K562 (cell line): ENCODE data around the gene MAGI2. TPM values are rescaled to one million over a fixed set of nuclear protein-coding genes. Genes with fewer than 3 reads are reported as not detected.

Experiments used
- ATAC-seq: fragments of 200-7000 bp; cut with Tn5 transposase; 3 replicates; pipeline ENCODE4 v1.9.1; 2020; ENCODE audit warnings: moderate library complexity
- BruUV-seq: library from RNA; stranded (reverse); fragments of 400-500 nt; replicated peaks from 2 replicates; lab custom pipeline; 2021; lab: Mats Ljungman, UMichigan
- CTCF ChIA-PET: fragments of 300-600 bp; formaldehyde crosslinking; extraction: SDS; loops from one replicate; lab custom pipeline; 2021; ENCODE audit warnings: low intra/inter-chr PET ratio; lab: Yijun Ruan, JAX
- POLR2A ChIA-PET: fragments of 300-600, 350-650 bp; sonication (Branson Sonifier 250); formaldehyde crosslinking; extraction: SDS; loops from one replicate; lab custom pipeline; 2021; ENCODE audit warnings: antibody characterized with exemption, inconsistent platforms; lab: Yijun Ruan, JAX
- DNase-seq, 4 experiments: peaks; one replicate each; pipeline versions ENCODE4 v3.0.0 to v3.0.0-alpha.2; 2011 to 2018; ENCODE audit warnings: low spot score in 3 of 4, mixed read lengths in 3 of 4; ENCODE audit errors: extremely low read depth in 1 of 4
- FAIRE-seq: peaks from 2 replicates; lab custom pipeline; 2011; peaks lifted over from hg19 to GRCh38; lab: Jason Lieb, UNC
- H2AFZ ChIP-seq: 2 replicates; pipeline ENCODE4 v1.6.0; 2011; ENCODE audit warnings: low read depth, low read length, control low read depth, inconsistent platforms
- H3K27ac ChIP-seq: fragments of 200-600 bp; 3 replicates; pipeline ENCODE4 v1.8.0; 2011; ENCODE audit warnings: low read depth, mild to moderate bottlenecking, control low read depth, inconsistent platforms, low read length, moderate library complexity, mixed read lengths; ENCODE audit errors: extremely low read depth
- H3K27me3 ChIP-seq, 2 experiments: fragments of 300-600 bp in 1 of 2; 2 replicates in 1 of 2; 3 replicates in 1 of 2; pipeline versions ENCODE4 v1.6.0 to v1.8.0; 2011; ENCODE audit warnings: inconsistent platforms in 2 of 2, low read length in 2 of 2, mild to moderate bottlenecking in 1 of 2, mixed read lengths in 1 of 2, moderate library complexity in 1 of 2; ENCODE audit not compliant: control insufficient read depth in 2 of 2, insufficient read depth in 2 of 2
- H3K36me3 ChIP-seq: fragments of 300-600 bp; 3 replicates; pipeline ENCODE4 v1.8.0; 2011; ENCODE audit warnings: mild to moderate bottlenecking, low read length, inconsistent platforms; ENCODE audit not compliant: control insufficient read depth, insufficient read depth
- H3K4me1 ChIP-seq, 2 experiments: fragments of 200-600 bp in 1 of 2; replicated peaks in 1 of 2; 2 replicates in 1 of 2; 3 replicates in 1 of 2; pipeline versions ENCODE4 v1.5.1 to v1.8.0; 2011; ENCODE audit warnings: inconsistent platforms in 2 of 2, low read length in 2 of 2, mild to moderate bottlenecking in 1 of 2, mixed read lengths in 1 of 2, moderate library complexity in 1 of 2; ENCODE audit not compliant: control insufficient read depth in 2 of 2, insufficient read depth in 2 of 2
- H3K4me2 ChIP-seq: 2 replicates; pipeline ENCODE4 v1.6.1; 2011; ENCODE audit warnings: low read length, control low read depth, inconsistent platforms, mixed read lengths; ENCODE audit not compliant: insufficient read depth
- H3K4me3 ChIP-seq: fragments of 200-600 bp; sonication (generic), shearing (Covaris generic); 2 replicates; pipeline ENCODE4 v1.5.1; 2016; ENCODE audit warnings: control low read depth, inconsistent platforms
- H3K79me2 ChIP-seq: fragments of 200-600 bp; 3 replicates; pipeline ENCODE4 v1.8.0; 2011; ENCODE audit warnings: low read length, inconsistent platforms; ENCODE audit not compliant: control insufficient read depth, insufficient read depth
- H3K9ac ChIP-seq, 2 experiments: 2 replicates each; pipeline versions ENCODE4 v1.6.0 to v1.6.1; 2011; ENCODE audit warnings: low read depth in 2 of 2, low read length in 2 of 2, control low read depth in 1 of 2, inconsistent platforms in 1 of 2, mild to moderate bottlenecking in 1 of 2, mixed read lengths in 1 of 2; ENCODE audit not compliant: insufficient read depth in 1 of 2
- H3K9me1 ChIP-seq: one replicate; pipeline ENCODE4 v1.6.0; 2011; ENCODE audit warnings: inconsistent platforms, mild to moderate bottlenecking, low read length, moderate library complexity; ENCODE audit not compliant: control insufficient read depth, insufficient read depth
- H3K9me3 ChIP-seq: replicated peaks from 2 replicates; pipeline ENCODE4 v1.5.1; 2011; ENCODE audit warnings: low read depth, low read length, inconsistent platforms; ENCODE audit not compliant: control insufficient read depth, insufficient read depth
- H4K20me1 ChIP-seq: replicated peaks from 2 replicates; pipeline ENCODE4 v1.6.1; 2011; ENCODE audit warnings: low read length, inconsistent platforms, mixed read lengths; ENCODE audit not compliant: control insufficient read depth, insufficient read depth
- CBFA2T2 ChIP-seq: fragments of 450-650 bp; conservative IDR thresholded peaks from 2 replicates; pipeline ENCODE4 v1.6.1; 2017; ENCODE audit warnings: mild to moderate bottlenecking
- CBFB ChIP-seq: sonication (generic); formaldehyde crosslinking; IDR thresholded peaks from 2 replicates; pipeline ENCODE4 v1.4.0; 2020; ENCODE audit warnings: mild to moderate bottlenecking, missing genetic modification reagents
- CREB1 ChIP-seq, 2 experiments: sonication (generic) in 1 of 2; formaldehyde crosslinking in 1 of 2; IDR thresholded peaks; 2 replicates each; pipeline versions ENCODE4 v1.6.1 to v1.8.0; 2012 to 2022; ENCODE audit warnings: inconsistent platforms in 1 of 2, mild to moderate bottlenecking in 1 of 2, missing genetic modification reagents in 1 of 2, moderate library complexity in 1 of 2
- FOXA1 ChIP-seq: fragments of 450-650 bp; IDR thresholded peaks from 2 replicates; pipeline ENCODE4 v1.6.1; 2016; ENCODE audit warnings: mild to moderate bottlenecking, borderline replicate concordance
- FOXP1 ChIP-seq: sonication (generic); formaldehyde crosslinking; IDR thresholded peaks from 2 replicates; pipeline ENCODE4 v1.8.0; 2022; ENCODE audit warnings: mild to moderate bottlenecking, missing genetic modification reagents
- GTF3C2 ChIP-seq: IDR thresholded peaks from 3 replicates; pipeline ENCODE4 v1.6.1; 2011; ENCODE audit warnings: borderline replicate concordance, mild to moderate bottlenecking, moderate library complexity; ENCODE audit not compliant: insufficient read length; ENCODE audit errors: extremely low read depth
- HDAC2 ChIP-seq: fragments of 450-650 bp; IDR thresholded peaks from 2 replicates; pipeline ENCODE4 v1.6.1; 2016; ENCODE audit warnings: mild to moderate bottlenecking
- HDAC6 ChIP-seq: IDR thresholded peaks from 2 replicates; pipeline ENCODE4 v1.6.1; 2012; ENCODE audit warnings: low read depth, mild to moderate bottlenecking, control low read depth, inconsistent platforms, low read length, moderate library complexity
- MAFG ChIP-seq: fragments of 450-650 bp; conservative IDR thresholded peaks from 2 replicates; pipeline ENCODE4 v1.6.1; 2016; ENCODE audit warnings: missing genetic modification characterization, missing compliant biosample characterization
- NEUROD1 ChIP-seq: fragments of 150-350 bp; IDR thresholded peaks from 2 replicates; pipeline ENCODE4 v1.6.1; 2014; ENCODE audit warnings: borderline replicate concordance, low read length, low read depth; ENCODE audit not compliant: partially characterized antibody
- NR2C1 ChIP-seq, 2 experiments: fragments of 450-650 bp; IDR thresholded peaks; 2 replicates each; pipeline ENCODE4 v1.6.1; 2017; ENCODE audit warnings: mild to moderate bottlenecking in 2 of 2, antibody characterized with exemption in 1 of 2, inconsistent platforms in 1 of 2, missing compliant biosample characterization in 1 of 2, missing genetic modification characterization in 1 of 2
- NR3C1 ChIP-seq: sonication (generic); formaldehyde crosslinking; IDR thresholded peaks from 2 replicates; pipeline ENCODE4 v1.8.1; 2022; ENCODE audit warnings: missing genetic modification reagents
- PHF21A ChIP-seq: fragments of 450-650 bp; IDR thresholded peaks from 2 replicates; pipeline ENCODE4 v1.6.1; 2017; ENCODE audit warnings: low read depth, borderline replicate concordance
- TAF9B ChIP-seq: fragments of 450-650 bp; IDR thresholded peaks from 2 replicates; pipeline ENCODE4 v1.6.1; 2018; ENCODE audit warnings: mild to moderate bottlenecking; ENCODE audit not compliant: partially characterized antibody
- ZBTB33 ChIP-seq: sonication (generic); formaldehyde crosslinking; IDR thresholded peaks from 2 replicates; pipeline ENCODE4 v1.8.1; 2023; ENCODE audit warnings: mild to moderate bottlenecking, missing genetic modification reagents
- WGBS: fragments of 100-300 bp; shearing (Covaris generic); methylation state at CpG from one replicate; pipeline ENCODE4 v1.1.6; 2016; ENCODE audit warnings: low coverage, mixed read lengths; ENCODE audit not compliant: insufficient coverage; ENCODE audit errors: missing lambda C conversion rate; 5-methylcytosine and 5-hydroxymethylcytosine counted together
- in situ Hi-C: fragments of 300-500 bp; cut with MboI; formaldehyde crosslinking; loops from 4 replicates; pipeline ENCODE4 v1.15.0; 2018; ENCODE audit warnings: inconsistent platforms, mixed read lengths
- intact Hi-C: fragments of 100-400 bp; cut with micrococcal nuclease; formaldehyde crosslinking; loops from 2 replicates; pipeline ENCODE4 v1.14.2; 2022
- polyA plus RNA-seq, 8 experiments: library from polyadenylated mRNA; depleted of rRNA in 4 of 8; stranded (reverse) in 5 of 8; unstranded in 3 of 8; fragments of >200 nt; fragmentation: Nextera tagmentation in 2 of 8; fragmentation: Illumina TruSeq in 1 of 8; extraction: Ambion mirVana in 2 of 8; extraction: Trizol in 1 of 8; gene quantifications; 2 replicates each; pipeline versions ENCODE4 v1.2.1 to v1.2.3, GENCODE V29; 2011 to 2014; ENCODE audit warnings: inconsistent platforms in 1 of 8, missing spikeins in 1 of 8
- total RNA-seq, 7 experiments: library from RNA; depleted of rRNA in 6 of 7; stranded (reverse); fragments of >200 nt in 6 of 7; fragmentation: Illumina TruSeq in 2 of 7; extraction: Trizol in 2 of 7; gene quantifications; 2 replicates each; pipeline versions ENCODE4 v1.2.1 to v1.2.3, GENCODE V29; 2011 to 2021; ENCODE audit warnings: low replicate concordance in 1 of 7

MAGI2 gene
- total and polyA plus RNA-seq, 9 of the 15 experiments (the other 6 are each of a cell fraction or from before 2014, with no cell fraction given): 0.27 to 1.4 (median 0.70) TPM

- no peaks in the 10 kb centered on the region for H3K9me1 ChIP-seq
- no TSS peak for BruUV-seq
- H3K4me3 ChIP-seq: no peak overlapping the region
- no peak overlapping the region for H2AFZ ChIP-seq
- H3K4me2 ChIP-seq: no peak overlapping the region
- H3K27me3 ChIP-seq: no peaks in the 10 kb centered on the region
- H3K4me1 ChIP-seq: no peaks in the 10 kb centered on the region
- no peak overlapping the region for H3K9ac ChIP-seq
- CTCF ChIA-PET: no interaction called here
- WGBS: 0% methylated on average over 2 of the region's 2 CpGs
- H3K79me2 ChIP-seq: no peaks in the 10 kb centered on the region
- no peak for ATAC-seq
- no peak overlapping the region for H3K27ac ChIP-seq
- no peaks in the 10 kb centered on the region for H4K20me1 ChIP-seq
- no peaks in the 10 kb centered on the region for H3K36me3 ChIP-seq
- POLR2A ChIA-PET: no interaction called here
- intact Hi-C loops: no loop called here
- FAIRE-seq: no peak
- in situ Hi-C loops: no loop called here
- no peaks in the 10 kb centered on the region for H3K9me3 ChIP-seq
- DNase-seq: no peak
- no peak for TF ChIP-seq CREB1 (IDR thresholded peaks at IDR 0.05)
- TF ChIP-seq CREB1 (CRISPR knock-in tag; IDR thresholded peaks at IDR 0.05): no peak
- TF ChIP-seq ZBTB33 (CRISPR knock-in tag): no peak
- TF ChIP-seq CBFB (CRISPR knock-in tag): no peak
- TF ChIP-seq MAFG (tag): no peak
- no peak for TF ChIP-seq HDAC6
- TF ChIP-seq NEUROD1: no peak
- no peak for TF ChIP-seq FOXP1 (CRISPR knock-in tag)
- no peak for TF ChIP-seq PHF21A
- TF ChIP-seq TAF9B: no peak
- no peak for TF ChIP-seq HDAC2
- TF ChIP-seq NR2C1 (IDR thresholded peaks at IDR 0.05): no peak
- TF ChIP-seq NR2C1 (tag; IDR thresholded peaks at IDR 0.05): no peak
- no peak for TF ChIP-seq GTF3C2
- TF ChIP-seq NR3C1: no peak
- no peak for TF ChIP-seq CBFA2T2
- no peak for TF ChIP-seq FOXA1
Observed at GRCh38 chr7:78311181-78311580, 1142.3 kb downstream of the MAGI2 start.
